ENCODE data around the gene LDLRAD4.
"Not testable (repeated sequence)": the region's sequence is repeated elsewhere in the genome, so short reads cannot be mapped to it uniquely, and the experiment has no call there.

LDLRAD4 gene

GRCh38 chr18:13462686-13463085 is 244.1 kb downstream of the LDLRAD4 start:
- no peak for DNase-seq (ENCODE audit: low spot score)

DNA sequence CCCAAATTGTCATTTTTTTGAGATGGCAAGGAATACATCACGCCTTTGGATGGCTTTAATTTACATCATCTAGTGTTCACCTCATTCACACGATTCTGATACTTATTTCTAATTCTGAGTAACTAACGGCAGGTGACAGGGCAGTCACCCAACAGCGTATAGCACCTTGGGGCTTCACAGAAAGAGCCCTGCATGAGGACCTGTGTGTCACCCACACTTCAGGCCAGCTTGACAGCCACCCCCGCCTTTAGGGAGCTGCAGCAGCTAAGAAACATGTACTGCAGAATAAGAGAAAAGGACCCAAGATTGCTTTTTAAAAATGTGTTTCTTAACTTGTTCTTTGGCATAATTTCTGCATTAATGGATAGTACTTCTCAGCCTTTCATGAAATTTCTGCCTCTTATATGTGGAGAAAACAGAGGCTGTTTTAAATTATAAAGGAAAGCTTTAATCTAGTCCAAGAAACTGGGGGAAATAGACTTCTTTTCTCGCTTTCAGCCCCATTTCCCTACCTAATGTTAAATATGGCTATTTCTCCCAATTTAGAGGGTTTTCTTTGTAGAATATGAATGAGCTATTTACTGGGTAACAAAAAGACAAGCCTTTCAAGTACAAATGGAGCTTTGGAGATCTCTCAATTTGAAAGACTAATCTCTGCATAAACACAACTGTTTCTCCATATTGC is 245.1 kb downstream of the LDLRAD4 start:
- DNase-seq (ENCODE audit: low spot score): no peak

GRCh38 chr18:13464432-13465123 is 246.0 kb downstream of the LDLRAD4 start:
- no peak for DNase-seq (ENCODE audit: low spot score)

DNA sequence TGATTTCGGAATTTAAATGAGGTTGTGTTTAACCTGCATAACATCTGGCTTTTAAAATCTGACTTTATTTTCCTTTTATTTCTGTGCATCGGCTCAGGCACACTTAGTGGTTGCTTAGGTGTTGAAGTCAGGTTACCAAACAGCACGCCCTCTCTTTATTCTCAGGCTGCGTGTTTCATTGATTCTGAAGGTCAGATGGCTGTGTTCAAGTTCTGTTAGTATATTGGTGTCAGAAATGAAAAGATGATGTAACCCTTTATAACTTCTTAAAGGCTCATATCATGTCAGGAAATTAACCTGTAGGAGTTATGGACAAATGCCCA is 246.5 kb downstream of the LDLRAD4 start:
- DNase-seq (ENCODE audit: low spot score): no peak

- DNase-seq (ENCODE audit: low spot score): no peak
These were observed 246.9 kb downstream of the LDLRAD4 start for GRCh38 chr18:13465476-13465875.

- no peak for DNase-seq (ENCODE audit: low spot score)
These were observed 252.1 kb downstream of the LDLRAD4 start for GRCh38 chr18:13470516-13471197.

- DNase-seq (ENCODE audit: low spot score): no peak
These were observed 252.8 kb downstream of the LDLRAD4 start for GRCh38 chr18:13471198-13471845.

DNA sequence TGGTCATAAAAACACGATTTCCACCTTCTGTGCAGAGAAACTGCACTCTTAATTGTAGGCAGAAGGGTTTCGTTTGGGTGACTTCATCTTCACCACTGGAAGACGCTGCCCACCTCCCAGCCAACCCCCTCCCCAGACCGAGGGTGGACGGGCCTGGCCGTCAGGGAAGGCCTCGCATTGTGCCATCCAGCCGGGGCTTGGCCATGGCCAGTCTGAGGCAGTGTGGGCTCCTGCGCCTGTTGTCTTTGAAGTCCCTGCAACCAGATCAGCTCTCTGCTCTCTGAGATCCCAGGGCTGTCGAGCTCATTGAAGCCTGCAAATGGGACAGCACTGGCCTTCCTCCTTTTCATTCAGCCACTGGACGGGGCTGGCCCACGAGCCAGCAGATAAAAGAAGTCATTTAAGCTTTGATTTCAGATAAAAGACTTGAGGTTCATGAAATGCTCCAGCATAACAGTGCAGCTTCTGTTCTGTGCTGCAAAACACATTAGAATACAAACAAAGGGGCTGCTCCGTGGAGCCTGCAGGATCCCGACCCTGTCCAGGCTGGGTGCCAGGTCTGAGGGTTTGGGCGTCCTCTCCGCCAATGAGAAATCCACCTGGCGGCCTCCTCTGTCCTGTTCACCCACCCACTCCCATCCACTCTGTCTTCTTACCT is 253.5 kb downstream of the LDLRAD4 start:
- peak; percentile 57 for DNase-seq (ENCODE audit: low spot score)

DNA sequence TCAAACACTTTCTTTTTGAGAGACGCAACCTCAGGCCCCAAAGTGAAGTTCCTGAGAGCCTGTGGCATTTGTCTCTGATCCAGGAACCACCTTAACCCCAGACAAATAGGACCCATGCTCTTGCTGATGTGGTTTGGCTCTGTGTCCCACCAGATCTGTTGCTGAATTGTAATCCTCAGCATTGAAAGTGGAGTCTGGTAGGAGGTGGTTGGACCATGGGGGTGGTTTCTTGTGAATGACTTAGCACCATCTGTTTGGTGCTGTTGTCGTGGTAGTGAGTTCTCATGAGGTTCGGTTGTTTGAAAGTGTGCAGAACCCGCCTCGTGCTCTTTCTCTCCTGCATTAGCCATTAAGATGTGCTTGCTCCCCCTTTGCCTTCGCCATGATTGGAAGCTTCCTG is 255.2 kb downstream of the LDLRAD4 start:
- no peak for DNase-seq (ENCODE audit: low spot score)

GRCh38 chr18:13474336-13474735 is 255.8 kb downstream of the LDLRAD4 start:
- DNase-seq (ENCODE audit: low spot score): no peak

DNA sequence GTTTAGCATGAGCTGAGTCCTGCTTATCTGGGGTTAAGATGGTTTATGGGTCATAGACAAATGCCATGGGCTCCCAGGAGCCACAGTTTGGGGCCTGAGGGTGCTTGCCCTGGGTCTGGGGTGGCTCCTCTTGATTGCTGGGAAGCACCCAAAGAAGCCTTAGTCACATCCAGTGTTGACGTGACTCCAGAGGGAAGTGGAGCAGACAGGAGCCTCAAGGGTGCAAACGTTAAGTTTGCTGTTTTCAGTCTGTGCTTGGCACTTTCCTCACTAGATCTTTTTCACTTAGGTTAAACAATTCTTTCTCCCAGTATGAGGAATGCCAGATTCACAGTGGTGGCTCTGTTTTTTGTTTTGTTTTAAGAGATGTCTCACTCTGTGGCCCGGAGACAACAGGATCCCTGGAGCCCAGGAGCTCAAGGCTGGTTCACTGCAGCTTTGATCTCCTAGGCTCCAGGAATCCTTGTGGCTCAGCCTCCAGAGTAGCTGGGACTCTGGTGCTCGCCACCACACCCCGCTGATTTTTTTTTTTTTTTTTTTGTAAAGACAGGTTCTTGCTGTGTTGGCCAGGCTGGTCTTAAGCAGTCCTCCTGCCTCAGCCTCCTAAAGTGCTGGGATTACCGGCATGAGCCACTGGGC is 256.5 kb downstream of the LDLRAD4 start:
- DNase-seq (ENCODE audit: low spot score): no peak

DNA sequence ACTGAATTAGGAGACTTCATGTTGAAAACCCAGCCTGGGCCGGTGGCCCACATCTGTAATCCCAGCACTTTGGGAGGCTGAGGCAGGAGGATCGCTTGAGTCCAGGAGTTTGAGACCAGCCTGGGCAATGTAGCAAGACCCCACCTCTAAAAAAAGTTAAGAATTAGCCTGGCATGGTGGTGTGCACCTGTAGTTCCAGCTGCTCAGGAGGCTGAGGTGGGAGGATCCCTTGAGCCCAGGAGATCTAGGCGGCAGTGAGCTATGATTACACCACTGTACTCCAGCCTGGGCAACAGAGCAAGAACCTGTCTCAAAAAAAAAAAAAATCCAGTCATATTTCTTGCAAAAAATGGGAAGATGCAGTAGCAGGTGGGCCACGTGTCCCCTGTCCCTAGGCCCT is 257.8 kb downstream of the LDLRAD4 start:
- DNase-seq (ENCODE audit: low spot score): not testable (repeated sequence)

- DNase-seq (ENCODE audit: low spot score): no peak
These were observed 258.7 kb downstream of the LDLRAD4 start for GRCh38 chr18:13477147-13477683.

- no peak for DNase-seq (ENCODE audit: low spot score)
These were observed 262.2 kb downstream of the LDLRAD4 start for GRCh38 chr18:13480571-13481255.

GRCh38 chr18:13481331-13481730 is 262.8 kb downstream of the LDLRAD4 start:
- DNase-seq (ENCODE audit: low spot score): no peak

- DNase-seq (ENCODE audit: low spot score): no peak
These were observed 263.5 kb downstream of the LDLRAD4 start for GRCh38 chr18:13481820-13482617.

GRCh38 chr18:13482618-13482945 is 264.0 kb downstream of the LDLRAD4 start:
- DNase-seq (ENCODE audit: low spot score): no peak

- DNase-seq (ENCODE audit: low spot score): no peak
These were observed 265.0 kb downstream of the LDLRAD4 start for GRCh38 chr18:13483316-13484270.

DNA sequence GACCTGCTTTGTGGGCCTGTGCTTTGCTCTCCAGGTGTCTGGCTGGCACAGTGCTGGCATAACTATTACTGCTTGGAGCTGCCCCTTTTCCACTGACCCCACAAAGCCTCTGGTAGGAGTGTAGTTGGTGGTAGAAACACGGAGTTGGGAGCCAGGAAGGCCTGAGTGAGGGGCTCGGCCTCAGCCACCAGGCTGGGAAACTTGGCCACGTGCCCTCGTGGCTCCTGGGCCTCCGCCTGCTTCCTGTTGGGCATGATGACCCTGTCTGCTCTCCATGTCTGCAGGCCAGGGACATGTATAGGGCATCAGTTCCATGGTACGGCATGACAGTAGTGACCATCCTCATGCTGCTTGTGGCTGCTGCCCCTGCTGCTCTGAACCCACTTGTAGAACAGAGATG is 266.6 kb downstream of the LDLRAD4 start:
- DNase-seq (ENCODE audit: low spot score): no peak
